Stimulated activated CD8-positive, alpha-beta memory T cell treated with anti-CD3 and anti-CD28 coated beads, Interleukin-4, amount 100 ng/mL, for 4 hours (primary cell): ENCODE data around the gene LSM5.

ENCODE experiments used
- DNase-seq, 2 donors: peaks; one replicate each; pipeline ENCODE4 v3.0.0-alpha.2; 2020; ENCODE audit warnings: low read depth in 2 of 2, low spot score in 1 of 2

Gene LSM5

GRCh38 chr7:32490127-32490796 is at the start of gene LSM5:
LSM5 (minus strand) TSS chr7:32490380; CDS start chr7:32490365, 15 bp downstream.
- peak; percentile 70 to 73 for DNase-seq

- no peak for DNase-seq
Measured at GRCh38 chr7:32539366-32539765, 49.2 kb upstream of the LSM5 start.

- no peak for DNase-seq
Measured at GRCh38 chr7:32537760-32538159, 47.6 kb upstream of the LSM5 start.

GRCh38 chr7:32536585-32536984 is 46.4 kb upstream of the LSM5 start:
- DNase-seq = no peak

- DNase-seq = no peak
Measured at GRCh38 chr7:32536016-32536415, 45.8 kb upstream of the LSM5 start.

- no peak for DNase-seq
Measured at GRCh38 chr7:32535162-32535702, 45.1 kb upstream of the LSM5 start.

- DNase-seq = no peak
Measured at GRCh38 chr7:32533276-32534029, 43.3 kb upstream of the LSM5 start.

- DNase-seq = no peak
Measured at GRCh38 chr7:32532716-32533115, 42.5 kb upstream of the LSM5 start.

- no peak for DNase-seq
Measured at GRCh38 chr7:32532086-32532485, 41.9 kb upstream of the LSM5 start.

GRCh38 chr7:32531402-32531801 is 41.2 kb upstream of the LSM5 start:
- no peak for DNase-seq

- no peak for DNase-seq
Measured at GRCh38 chr7:32525839-32526238, 35.7 kb upstream of the LSM5 start.

- no peak for DNase-seq
Measured at GRCh38 chr7:32524631-32525030, 34.5 kb upstream of the LSM5 start.

GRCh38 chr7:32522746-32523530 is 32.8 kb upstream of the LSM5 start:
- DNase-seq = no peak

GRCh38 chr7:32519763-32520162 is 29.6 kb upstream of the LSM5 start:
- DNase-seq = no peak

- no peak for DNase-seq
Measured at GRCh38 chr7:32518534-32519140, 28.5 kb upstream of the LSM5 start.

- DNase-seq = no peak
Measured at GRCh38 chr7:32516551-32517100, 26.4 kb upstream of the LSM5 start.

GRCh38 chr7:32515890-32516550 is 25.8 kb upstream of the LSM5 start:
- DNase-seq = no peak

GRCh38 chr7:32513210-32513609 is 23.0 kb upstream of the LSM5 start:
- DNase-seq = no peak

GRCh38 chr7:32511791-32512190 is 21.6 kb upstream of the LSM5 start:
- DNase-seq = no peak

GRCh38 chr7:32507414-32507813 is 17.2 kb upstream of the LSM5 start:
- DNase-seq = no peak
